Measurements from ENCODE around the gene CATSPER3. TPM values are rescaled to one million over a fixed set of nuclear protein-coding genes. Genes with fewer than 3 reads are reported as not detected.
A peak's percentile ranks its signal among the peaks of the same experiment; 100 is the strongest.

Gene CATSPER3
- total and polyA plus RNA-seq, 9 donors, result 0.36 to 0.85 (median 0.57) TPM

DNA sequence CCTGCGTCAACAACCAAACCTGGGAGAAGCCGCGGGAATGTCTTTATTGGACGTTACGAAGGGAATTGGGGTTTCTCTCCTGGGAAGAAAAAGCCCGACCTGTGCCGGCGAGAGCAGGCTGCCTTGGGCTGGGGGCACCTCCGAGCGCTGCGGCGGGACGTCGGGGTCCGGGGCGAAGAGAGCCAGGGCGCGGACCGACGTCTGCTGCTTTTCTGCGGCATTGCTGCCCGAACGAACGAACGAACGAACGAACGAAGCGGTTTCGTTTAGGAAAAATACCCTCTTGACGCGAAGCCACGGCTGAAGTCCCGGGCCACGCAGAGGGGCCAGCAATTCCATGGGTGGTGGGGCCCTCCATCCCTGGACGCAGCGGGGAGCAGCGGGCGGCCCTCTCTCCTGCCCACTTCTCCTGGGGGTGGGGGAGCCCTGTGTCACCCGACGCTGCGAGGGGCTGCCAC lies 71.1 kb downstream of the CATSPER3 start:
- Histone ChIP-seq H3K36me3 (no peaks in the 10 kb centered on the region), H3K27ac (no peak overlapping the region), H3K27me3 (no peaks in the 10 kb centered on the region), H3K4me1 (ENCODE audit: insufficient read depth) (peaks cover 5% of the 10 kb centered on the region), H3K9me3 (no peaks in the 10 kb centered on the region), H3K4me3 (no peak overlapping the region)
- WGBS, 3 donors, result 6 to 9% (median 8%) methylated on average over 36 to 42 of the region's 42 CpGs
- intact Hi-C loops (cut with DNase I), result no loop called here
- TF ChIP-seq, protein P1, sequence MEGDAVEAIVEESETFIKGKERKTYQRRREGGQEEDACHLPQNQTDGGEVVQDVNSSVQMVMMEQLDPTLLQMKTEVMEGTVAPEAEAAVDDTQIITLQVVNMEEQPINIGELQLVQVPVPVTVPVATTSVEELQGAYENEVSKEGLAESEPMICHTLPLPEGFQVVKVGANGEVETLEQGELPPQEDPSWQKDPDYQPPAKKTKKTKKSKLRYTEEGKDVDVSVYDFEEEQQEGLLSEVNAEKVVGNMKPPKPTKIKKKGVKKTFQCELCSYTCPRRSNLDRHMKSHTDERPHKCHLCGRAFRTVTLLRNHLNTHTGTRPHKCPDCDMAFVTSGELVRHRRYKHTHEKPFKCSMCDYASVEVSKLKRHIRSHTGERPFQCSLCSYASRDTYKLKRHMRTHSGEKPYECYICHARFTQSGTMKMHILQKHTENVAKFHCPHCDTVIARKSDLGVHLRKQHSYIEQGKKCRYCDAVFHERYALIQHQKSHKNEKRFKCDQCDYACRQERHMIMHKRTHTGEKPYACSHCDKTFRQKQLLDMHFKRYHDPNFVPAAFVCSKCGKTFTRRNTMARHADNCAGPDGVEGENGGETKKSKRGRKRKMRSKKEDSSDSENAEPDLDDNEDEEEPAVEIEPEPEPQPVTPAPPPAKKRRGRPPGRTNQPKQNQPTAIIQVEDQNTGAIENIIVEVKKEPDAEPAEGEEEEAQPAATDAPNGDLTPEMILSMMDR (IDR thresholded peaks at IDR 0.05), result no peak
- TF ChIP-seq EP300 (IDR thresholded peaks at IDR 0.05), result no peak
- TF ChIP-seq POLR2A (IDR thresholded peaks at IDR 0.05), result no peak
- no peak for DNase-seq

GRCh38 chr5:135039271-135040033 lies 71.7 kb downstream of the CATSPER3 start:
- no peaks in the 10 kb centered on the region for H3K27me3 ChIP-seq
- no peak overlapping the region for H3K27ac ChIP-seq
- H3K4me1 ChIP-seq (ENCODE audit: insufficient read depth), result peaks cover 5% of the 10 kb centered on the region
- H3K4me3 ChIP-seq, result peak overlapping the region; percentile 10
- H3K9me3 ChIP-seq, result no peaks in the 10 kb centered on the region
- no peak for TF ChIP-seq EP300 (IDR thresholded peaks at IDR 0.05)
- TF ChIP-seq POLR2A (IDR thresholded peaks at IDR 0.05), result no peak
- TF ChIP-seq, protein P1 (IDR thresholded peaks at IDR 0.05), result no peak
- no peak for DNase-seq
- intact Hi-C loops (cut with DNase I), result no loop called here
- H3K36me3 ChIP-seq, result no peaks in the 10 kb centered on the region
- WGBS, 3 donors, result 3 to 7% (median 4%) methylated on average over 40 to 87 of the region's 87 CpGs

DNA sequence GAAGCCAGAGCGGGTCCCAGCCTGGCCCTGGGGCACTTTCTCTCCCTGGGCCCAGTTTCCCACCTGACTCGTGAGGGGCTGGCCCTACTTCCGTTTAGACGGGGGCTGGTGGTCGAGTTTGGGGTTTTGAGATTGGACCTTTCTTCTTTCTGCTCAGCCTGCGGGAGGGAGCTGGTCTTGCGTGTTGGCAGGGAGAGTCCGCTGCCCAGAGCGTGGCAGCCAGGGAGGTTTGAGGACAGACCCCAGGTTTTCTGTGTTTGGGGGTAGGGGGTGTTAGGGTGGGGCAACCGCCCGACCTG lies 72.3 kb downstream of the CATSPER3 start:
- Histone ChIP-seq H3K4me1 (ENCODE audit: insufficient read depth) (peaks cover 5% of the 10 kb centered on the region), H3K4me3 (no peak overlapping the region), H3K27me3 (no peaks in the 10 kb centered on the region), H3K9me3 (no peaks in the 10 kb centered on the region), H3K36me3 (no peaks in the 10 kb centered on the region), H3K27ac (no peak overlapping the region)
- intact Hi-C loops (cut with DNase I), result no loop called here
- no peak for DNase-seq
- WGBS, 3 donors, result 7 to 12% (median 9%) methylated on average over 11 of the region's 11 CpGs
- TF ChIP-seq EP300 (IDR thresholded peaks at IDR 0.05) (no peak), POLR2A (IDR thresholded peaks at IDR 0.05) (no peak)
- TF ChIP-seq, protein P1 (IDR thresholded peaks at IDR 0.05), result no peak

- peaks cover 5% of the 10 kb centered on the region for H3K4me1 ChIP-seq (ENCODE audit: insufficient read depth)
- 5 to 10% (median 7%) methylated on average over 46 to 51 of the region's 51 CpGs for WGBS, 3 donors
- no peak for DNase-seq
- intact Hi-C loops (cut with DNase I), result no loop called here
- H3K27me3 ChIP-seq, result no peaks in the 10 kb centered on the region
- H3K9me3 ChIP-seq, result no peaks in the 10 kb centered on the region
- no peak overlapping the region for H3K27ac ChIP-seq
- no peak overlapping the region for H3K4me3 ChIP-seq
- TF ChIP-seq POLR2A (IDR thresholded peaks at IDR 0.05) (no peak), EP300 (IDR thresholded peaks at IDR 0.05) (no peak)
- TF ChIP-seq, protein P1 (IDR thresholded peaks at IDR 0.05), result no peak
- no peaks in the 10 kb centered on the region for H3K36me3 ChIP-seq
These were observed 72.8 kb downstream of the CATSPER3 start for GRCh38 chr5:135040333-135041144.

Measured in ovary (tissue), 9 donors.